Measurements from ENCODE around the gene ZIC4. TPM values are rescaled to one million over a fixed set of nuclear protein-coding genes. Genes with fewer than 3 reads are reported as not detected.

The ZIC4 gene
- total RNA-seq, 2 donors from 2014 or later, result not detected

DNA sequence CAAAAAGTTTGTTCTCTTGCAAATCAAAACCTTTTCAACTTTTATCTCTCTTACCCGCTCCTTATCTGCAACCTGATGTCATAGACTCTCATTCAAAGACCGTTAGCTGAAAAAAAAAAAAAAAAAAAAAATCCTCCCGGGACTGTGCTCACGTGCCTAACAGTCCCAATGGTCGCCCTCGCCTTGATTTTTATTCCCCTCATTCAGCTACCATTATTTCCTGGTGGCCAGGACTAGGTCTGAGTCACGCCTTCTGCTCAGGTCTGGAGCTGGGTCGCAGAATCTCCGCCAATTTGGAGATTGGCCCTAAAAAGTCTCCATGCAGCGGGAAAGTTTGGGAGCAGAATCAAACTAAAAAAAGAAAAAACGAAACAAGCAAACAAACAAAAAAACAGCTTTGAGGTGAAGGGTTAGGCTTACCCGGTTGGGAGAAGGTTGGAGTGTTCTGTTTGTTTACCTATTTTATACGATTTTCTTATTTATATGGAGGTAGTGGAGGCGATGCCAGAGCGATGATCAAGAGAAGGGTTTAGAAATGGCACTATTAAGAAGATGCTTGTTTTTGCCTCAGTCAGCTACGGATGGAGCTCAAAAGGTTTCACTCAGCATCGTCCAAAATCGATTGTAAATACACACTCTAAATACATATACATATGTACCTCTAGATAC lies 51.1 kb downstream of the ZIC4 start:
- H3K27ac Mint-ChIP-seq, result no peak overlapping the region
- no peaks in the 10 kb centered on the region for H3K9me3 Mint-ChIP-seq
- H3K4me3 Mint-ChIP-seq, result no peak overlapping the region
- peaks cover 53% of the 10 kb centered on the region for H3K27me3 Mint-ChIP-seq
- no peaks in the 10 kb centered on the region for H3K36me3 Mint-ChIP-seq (ENCODE audit: low read depth)
- no peak for ATAC-seq (replicated peaks)
- no peaks in the 10 kb centered on the region for H3K4me1 Mint-ChIP-seq

DNA sequence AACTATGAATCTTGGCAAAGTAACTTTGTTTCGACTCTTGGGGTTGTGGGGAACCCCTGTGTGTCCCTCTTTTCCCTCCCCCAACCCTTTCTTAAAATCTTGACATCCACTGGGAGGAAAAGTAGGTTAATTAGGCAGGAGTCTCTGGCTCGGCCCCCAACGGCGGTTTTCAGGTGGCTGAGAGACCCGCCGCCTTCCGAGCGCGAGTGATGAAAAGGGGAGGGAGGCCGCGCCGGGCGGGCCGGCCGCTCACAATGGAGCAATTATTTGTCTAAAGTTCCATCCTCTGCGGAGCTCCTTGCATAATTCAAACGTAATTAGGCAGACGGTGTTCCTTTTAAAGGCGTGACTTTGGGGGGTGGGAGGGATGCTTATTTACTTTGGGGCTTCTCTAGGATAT lies 51.7 kb downstream of the ZIC4 start:
- Mint-ChIP-seq H3K27ac (no peak overlapping the region), H3K36me3 (ENCODE audit: low read depth) (no peaks in the 10 kb centered on the region), H3K4me1 (no peaks in the 10 kb centered on the region), H3K27me3 (peaks cover 47% of the 10 kb centered on the region), H3K4me3 (no peak overlapping the region), H3K9me3 (no peaks in the 10 kb centered on the region)
- no peak for ATAC-seq (replicated peaks)

DNA sequence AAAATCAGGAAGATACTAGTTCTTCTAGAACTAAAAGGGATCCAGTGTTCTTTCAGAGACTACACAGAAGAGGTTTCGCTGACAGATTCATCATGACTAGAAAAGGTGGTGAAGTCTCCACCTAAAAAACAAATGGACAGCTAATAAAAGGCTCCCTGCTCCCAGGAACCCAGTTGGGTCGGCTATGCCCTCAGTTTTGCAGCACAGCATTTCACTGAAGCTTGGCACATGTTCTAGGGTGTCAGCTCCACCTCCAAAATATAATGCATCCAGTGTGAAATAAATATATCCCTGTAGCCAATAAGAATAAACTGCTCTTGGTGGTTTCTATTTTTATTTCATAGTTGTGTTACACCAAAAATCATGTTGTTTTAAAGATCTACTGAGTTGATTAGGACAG lies 55.0 kb downstream of the ZIC4 start:
- no peaks in the 10 kb centered on the region for H3K4me1 Mint-ChIP-seq
- H3K36me3 Mint-ChIP-seq (ENCODE audit: low read depth), result no peaks in the 10 kb centered on the region
- H3K27ac Mint-ChIP-seq, result no peak overlapping the region
- no peak overlapping the region for H3K4me3 Mint-ChIP-seq
- ATAC-seq (replicated peaks), result no peak
- peaks cover 24% of the 10 kb centered on the region for H3K27me3 Mint-ChIP-seq
- H3K9me3 Mint-ChIP-seq, result peaks cover 4% of the 10 kb centered on the region

DNA sequence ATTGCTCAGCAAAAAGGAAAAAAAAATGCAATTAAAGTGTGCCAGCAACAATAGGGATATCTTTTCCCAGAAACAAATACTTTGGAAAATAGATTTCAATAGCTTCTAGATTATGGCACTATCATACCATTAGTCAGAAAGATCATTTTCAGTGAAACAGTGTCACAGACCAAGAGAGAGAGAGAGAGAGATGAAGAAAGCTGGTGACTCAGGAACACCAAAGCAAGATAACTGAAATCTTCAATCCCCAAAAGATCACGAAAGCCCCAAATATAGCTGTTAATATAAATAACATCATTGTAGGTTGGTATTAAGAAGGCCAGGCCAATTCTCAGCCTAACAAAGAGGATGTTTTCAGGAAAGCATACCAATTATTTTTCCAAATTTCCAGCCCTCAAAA lies 57.4 kb downstream of the ZIC4 start:
- Mint-ChIP-seq H3K4me3 (no peak overlapping the region), H3K9me3 (peaks cover 5% of the 10 kb centered on the region), H3K36me3 (ENCODE audit: low read depth) (no peaks in the 10 kb centered on the region), H3K4me1 (no peaks in the 10 kb centered on the region), H3K27ac (no peak overlapping the region), H3K27me3 (peaks cover 4% of the 10 kb centered on the region)
- no peak for ATAC-seq (replicated peaks)

DNA sequence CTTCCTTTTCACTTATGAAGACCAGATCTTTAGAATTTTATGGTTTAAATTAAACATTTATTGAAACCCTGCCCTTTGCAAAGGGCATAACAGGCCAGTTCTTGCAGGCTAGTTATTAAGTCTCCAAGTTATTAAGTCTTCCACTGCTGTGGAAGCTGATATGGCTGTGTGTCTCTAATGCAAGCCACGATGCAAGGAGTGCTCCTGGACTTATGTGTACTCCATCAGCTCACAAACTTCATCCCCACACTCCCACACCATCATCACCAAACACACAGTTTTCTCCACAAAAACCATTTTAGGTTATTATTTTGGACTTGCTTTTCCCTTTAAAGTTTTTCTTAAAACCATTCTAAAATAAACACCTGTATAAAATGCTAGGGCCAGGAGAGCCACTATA lies 62.4 kb downstream of the ZIC4 start:
- ATAC-seq (replicated peaks), result no peak
- no peaks in the 10 kb centered on the region for H3K36me3 Mint-ChIP-seq (ENCODE audit: low read depth)
- H3K9me3 Mint-ChIP-seq, result peaks cover 5% of the 10 kb centered on the region
- no peaks in the 10 kb centered on the region for H3K27me3 Mint-ChIP-seq
- no peak overlapping the region for H3K27ac Mint-ChIP-seq
- no peak overlapping the region for H3K4me3 Mint-ChIP-seq
- no peaks in the 10 kb centered on the region for H3K4me1 Mint-ChIP-seq

DNA sequence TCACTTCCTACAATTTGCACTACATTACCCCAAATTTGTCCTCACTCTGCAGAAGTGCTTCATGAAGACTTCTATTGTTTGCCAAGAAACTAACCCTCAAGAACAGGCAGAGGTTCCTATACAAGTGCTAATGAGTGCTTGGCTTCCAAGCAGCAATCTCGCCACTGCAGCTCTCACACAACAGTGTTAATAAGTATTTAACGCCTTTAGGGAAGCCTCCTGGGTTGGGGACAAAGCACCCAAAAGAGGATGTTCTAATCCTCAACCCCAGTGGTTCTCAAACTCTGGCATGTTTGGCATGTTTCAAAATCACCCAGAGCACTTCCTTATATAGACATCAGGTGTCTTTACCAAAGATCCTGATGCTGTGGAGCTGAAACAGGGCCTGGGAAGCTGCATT lies 64.6 kb downstream of the ZIC4 start:
- Mint-ChIP-seq H3K36me3 (ENCODE audit: low read depth) (no peaks in the 10 kb centered on the region), H3K27me3 (no peaks in the 10 kb centered on the region), H3K9me3 (peaks cover 5% of the 10 kb centered on the region), H3K4me3 (no peak overlapping the region), H3K27ac (no peak overlapping the region), H3K4me1 (no peaks in the 10 kb centered on the region)
- ATAC-seq (replicated peaks), result no peak

DNA sequence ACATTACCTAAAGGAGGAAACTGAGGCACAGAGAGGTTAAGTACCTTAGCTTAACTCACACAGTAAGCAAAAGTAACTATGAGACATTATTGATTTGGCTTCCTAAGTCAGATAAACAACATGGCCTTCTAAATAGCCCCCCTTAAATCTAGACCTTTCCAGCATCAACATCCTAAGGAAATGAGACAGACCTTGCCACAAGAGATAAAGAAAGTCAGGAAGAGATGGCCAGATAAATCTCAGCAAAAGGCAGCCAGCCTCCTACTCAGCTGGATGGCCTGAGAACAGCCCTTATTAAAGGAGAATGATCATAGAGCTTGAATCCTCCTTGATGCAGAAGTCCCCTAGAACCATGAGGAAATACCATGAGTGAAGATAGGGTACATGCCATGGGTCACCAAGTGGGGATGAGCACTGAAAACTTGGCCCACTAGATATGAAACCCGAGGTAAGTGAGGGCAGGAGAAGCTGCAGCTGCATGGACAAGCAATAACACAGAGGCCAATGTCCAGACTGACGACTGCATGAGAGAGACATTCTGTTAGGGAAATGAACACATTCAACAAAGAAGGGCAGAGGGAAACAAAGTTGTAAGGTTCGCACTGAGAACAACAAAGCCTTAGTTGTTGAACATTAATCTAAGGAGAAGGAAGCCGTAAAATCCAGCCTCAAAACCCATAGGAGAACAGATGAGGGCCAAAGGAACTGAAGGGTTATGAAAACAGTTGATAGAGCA lies 69.6 kb downstream of the ZIC4 start:
- no peaks in the 10 kb centered on the region for H3K36me3 Mint-ChIP-seq (ENCODE audit: low read depth)
- H3K9me3 Mint-ChIP-seq, result no peaks in the 10 kb centered on the region
- H3K27ac Mint-ChIP-seq, result no peak overlapping the region
- no peaks in the 10 kb centered on the region for H3K4me1 Mint-ChIP-seq
- H3K27me3 Mint-ChIP-seq, result no peaks in the 10 kb centered on the region
- no peak overlapping the region for H3K4me3 Mint-ChIP-seq
- no peak for ATAC-seq (replicated peaks)

Other genes with a start within 250 kb of the ZIC4 start
- not detected for gene ZIC1, start 2.8 kb upstream of the ZIC4 start, total RNA-seq

Measured in activated T-helper 17 cell treated with anti-CD3 and anti-CD28 coated beads, Interleukin-2, amount 50 U/mL, for 72 hours (primary cell).